B cell (primary cell): Measurements from ENCODE around the gene ZNF407.

Source experiments
- EZH2 ChIP-seq: IDR thresholded peaks from 2 replicates; pipeline ENCODE4 v1.6.1; 2012; ENCODE audit warnings: borderline replicate concordance, low read depth, mild to moderate bottlenecking, moderate library complexity, low read length; ENCODE audit not compliant: insufficient read depth, poor library complexity, severe bottlenecking
- TF ChIP-seq, protein P1 (sequence below): fragments of 200-600 bp; IDR thresholded peaks from one replicate; pipeline ENCODE4 v1.8.0; 2022; ENCODE audit warnings: antibody characterized with exemption, mild to moderate bottlenecking

DNA sequence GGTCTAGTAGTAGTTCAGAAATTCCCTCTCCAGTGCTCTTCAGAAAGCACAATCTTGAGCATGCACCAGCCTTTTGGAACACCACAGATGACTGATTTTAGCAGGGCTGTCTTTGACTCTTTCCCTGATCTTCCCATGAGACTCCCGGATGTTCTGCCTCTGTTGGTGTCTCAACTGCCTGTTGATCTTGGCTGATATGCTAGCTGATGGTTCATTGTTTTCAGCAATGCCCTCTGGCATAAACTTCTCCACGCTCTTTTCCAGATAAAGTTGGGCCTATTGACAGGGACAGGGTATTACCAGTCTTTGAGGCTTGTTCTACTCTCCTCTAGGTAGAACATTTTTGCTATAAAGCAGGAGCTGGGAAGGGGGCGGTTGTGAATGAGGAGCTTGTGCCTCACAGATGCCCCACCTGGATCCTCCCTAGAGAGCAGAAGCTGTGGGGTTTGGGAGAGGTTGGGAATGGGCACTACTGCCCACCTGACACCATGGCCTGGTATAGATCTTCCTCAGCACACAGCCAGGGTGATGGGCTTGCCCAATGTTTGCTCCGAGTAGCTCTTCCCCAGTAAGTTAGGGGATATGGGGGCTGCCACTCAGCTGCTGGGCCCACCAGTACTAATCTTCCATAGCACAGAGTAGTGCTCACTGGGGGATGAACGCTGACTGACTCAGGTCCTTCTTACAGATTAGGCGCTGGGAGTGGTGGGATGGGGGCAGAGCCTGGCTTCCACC is 500.0 kb downstream of the ZNF407 start:
- TF ChIP-seq, protein P1, sequence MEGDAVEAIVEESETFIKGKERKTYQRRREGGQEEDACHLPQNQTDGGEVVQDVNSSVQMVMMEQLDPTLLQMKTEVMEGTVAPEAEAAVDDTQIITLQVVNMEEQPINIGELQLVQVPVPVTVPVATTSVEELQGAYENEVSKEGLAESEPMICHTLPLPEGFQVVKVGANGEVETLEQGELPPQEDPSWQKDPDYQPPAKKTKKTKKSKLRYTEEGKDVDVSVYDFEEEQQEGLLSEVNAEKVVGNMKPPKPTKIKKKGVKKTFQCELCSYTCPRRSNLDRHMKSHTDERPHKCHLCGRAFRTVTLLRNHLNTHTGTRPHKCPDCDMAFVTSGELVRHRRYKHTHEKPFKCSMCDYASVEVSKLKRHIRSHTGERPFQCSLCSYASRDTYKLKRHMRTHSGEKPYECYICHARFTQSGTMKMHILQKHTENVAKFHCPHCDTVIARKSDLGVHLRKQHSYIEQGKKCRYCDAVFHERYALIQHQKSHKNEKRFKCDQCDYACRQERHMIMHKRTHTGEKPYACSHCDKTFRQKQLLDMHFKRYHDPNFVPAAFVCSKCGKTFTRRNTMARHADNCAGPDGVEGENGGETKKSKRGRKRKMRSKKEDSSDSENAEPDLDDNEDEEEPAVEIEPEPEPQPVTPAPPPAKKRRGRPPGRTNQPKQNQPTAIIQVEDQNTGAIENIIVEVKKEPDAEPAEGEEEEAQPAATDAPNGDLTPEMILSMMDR = no peak
- TF ChIP-seq EZH2 = no peak
